NB4 (cell line): ENCODE results near the gene PARP12.
A peak's percentile ranks its signal among the peaks of the same experiment; 100 is the strongest.

Experiments
- DNase-seq: peaks from one replicate; pipeline ENCODE4 v3.0.0; 2010; ENCODE audit warnings: low read depth
- H3K4me3 ChIP-seq: one replicate; pipeline ENCODE4 v1.5.1; 2011; ENCODE audit warnings: mild to moderate bottlenecking, low read depth, low read length, moderate library complexity
- MYC ChIP-seq: IDR thresholded peaks from 2 replicates; pipeline ENCODE4 v1.6.1; 2011; ENCODE audit warnings: low read depth, low read length
- POLR2A ChIP-seq: IDR thresholded peaks from 2 replicates; pipeline ENCODE4 v1.6.1; 2011; ENCODE audit warnings: mild to moderate bottlenecking; ENCODE audit not compliant: insufficient read length; ENCODE audit errors: extremely low read depth
- TF ChIP-seq, protein P1 (sequence below): IDR thresholded peaks from 2 replicates; pipeline ENCODE4 v1.6.1; 2011; ENCODE audit warnings: low read depth, low read length
- TF ChIP-seq, protein P2 (sequence below): IDR thresholded peaks from one replicate; pipeline ENCODE4 v1.5.1; 2012; ENCODE audit warnings: low read depth, low read length

The PARP12 gene

DNA sequence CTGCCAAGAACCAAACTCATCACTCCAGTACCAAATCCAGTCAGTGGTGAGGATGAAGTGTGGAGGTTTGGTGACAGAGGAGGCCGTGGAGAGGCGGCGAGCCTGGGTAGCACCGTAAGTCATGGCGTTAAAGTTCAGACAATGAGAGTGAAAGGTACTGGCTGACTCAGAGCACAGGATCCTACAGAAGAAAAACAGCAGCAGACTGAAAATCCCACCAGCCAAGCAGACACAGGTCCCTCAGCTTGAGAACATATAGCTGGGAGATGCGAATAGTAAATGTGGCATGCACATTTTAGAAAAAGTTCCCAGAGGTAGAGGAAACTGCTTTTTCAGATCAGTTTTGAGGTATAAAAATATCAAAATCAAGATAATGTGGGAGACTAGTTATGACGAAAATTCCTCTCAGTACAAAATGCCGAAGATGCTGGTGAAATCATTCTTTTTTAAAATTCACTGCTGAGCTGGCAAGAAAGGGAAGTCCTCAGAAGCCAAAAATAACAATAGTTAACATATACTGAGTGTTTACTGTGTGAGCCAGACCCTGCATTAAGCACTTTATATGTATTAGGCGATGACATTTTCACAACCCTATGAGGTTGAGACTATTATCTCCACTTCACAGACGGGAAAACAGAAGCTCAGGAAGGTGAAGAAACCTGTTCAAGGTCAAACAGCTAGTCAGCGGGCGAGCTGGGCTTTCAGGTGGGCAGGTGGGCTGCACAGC, 20.9 kb downstream of the PARP12 start:
- no peak for DNase-seq
- no peak overlapping the region for H3K4me3 ChIP-seq
- TF ChIP-seq POLR2A = no peak

DNA sequence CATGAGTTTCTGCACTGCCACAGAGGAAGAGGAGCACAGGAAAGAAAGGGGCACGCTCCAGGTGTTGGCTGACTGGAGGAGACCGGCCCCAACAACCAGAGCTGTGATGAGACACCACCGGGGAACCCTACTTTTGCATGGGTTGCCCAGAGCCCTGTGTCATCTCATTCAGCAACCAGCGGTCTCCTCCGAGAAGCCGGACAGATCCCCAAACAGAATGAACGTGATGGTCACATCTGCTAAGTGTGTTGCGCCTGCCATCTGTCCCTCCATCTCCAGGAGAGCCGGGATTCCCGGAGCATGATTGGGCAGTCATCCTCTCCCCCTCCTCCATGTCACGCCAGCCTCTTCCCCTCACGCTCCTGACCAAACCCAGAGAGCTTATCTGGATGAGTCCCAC, 22.9 kb downstream of the PARP12 start:
- TF ChIP-seq, protein P1, sequence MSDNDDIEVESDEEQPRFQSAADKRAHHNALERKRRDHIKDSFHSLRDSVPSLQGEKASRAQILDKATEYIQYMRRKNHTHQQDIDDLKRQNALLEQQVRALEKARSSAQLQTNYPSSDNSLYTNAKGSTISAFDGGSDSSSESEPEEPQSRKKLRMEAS = no peak
- no peak for TF ChIP-seq MYC
- TF ChIP-seq, protein P2, sequence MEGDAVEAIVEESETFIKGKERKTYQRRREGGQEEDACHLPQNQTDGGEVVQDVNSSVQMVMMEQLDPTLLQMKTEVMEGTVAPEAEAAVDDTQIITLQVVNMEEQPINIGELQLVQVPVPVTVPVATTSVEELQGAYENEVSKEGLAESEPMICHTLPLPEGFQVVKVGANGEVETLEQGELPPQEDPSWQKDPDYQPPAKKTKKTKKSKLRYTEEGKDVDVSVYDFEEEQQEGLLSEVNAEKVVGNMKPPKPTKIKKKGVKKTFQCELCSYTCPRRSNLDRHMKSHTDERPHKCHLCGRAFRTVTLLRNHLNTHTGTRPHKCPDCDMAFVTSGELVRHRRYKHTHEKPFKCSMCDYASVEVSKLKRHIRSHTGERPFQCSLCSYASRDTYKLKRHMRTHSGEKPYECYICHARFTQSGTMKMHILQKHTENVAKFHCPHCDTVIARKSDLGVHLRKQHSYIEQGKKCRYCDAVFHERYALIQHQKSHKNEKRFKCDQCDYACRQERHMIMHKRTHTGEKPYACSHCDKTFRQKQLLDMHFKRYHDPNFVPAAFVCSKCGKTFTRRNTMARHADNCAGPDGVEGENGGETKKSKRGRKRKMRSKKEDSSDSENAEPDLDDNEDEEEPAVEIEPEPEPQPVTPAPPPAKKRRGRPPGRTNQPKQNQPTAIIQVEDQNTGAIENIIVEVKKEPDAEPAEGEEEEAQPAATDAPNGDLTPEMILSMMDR = no peak
- no peak overlapping the region for H3K4me3 ChIP-seq
- DNase-seq = no peak

DNA sequence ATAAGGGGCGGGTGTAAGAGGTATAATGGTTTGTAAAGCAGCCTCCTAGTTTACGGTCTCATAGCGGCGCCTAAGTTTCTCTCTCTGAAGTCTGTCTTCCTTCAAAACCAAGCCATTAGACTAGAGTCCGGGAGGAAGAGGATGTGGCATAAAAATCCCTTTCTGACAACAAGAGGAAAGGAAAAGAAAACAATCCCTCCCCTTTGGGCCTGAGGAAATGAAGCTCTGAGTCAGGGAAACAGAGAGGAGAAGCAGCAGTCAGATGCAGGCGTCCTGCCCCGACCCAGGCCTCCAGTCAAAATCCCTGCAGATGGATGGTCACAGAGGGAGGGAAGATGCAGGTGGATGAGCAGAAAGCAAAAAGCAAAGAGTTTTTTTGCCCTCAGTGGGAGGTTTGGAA, 23.7 kb downstream of the PARP12 start:
- DNase-seq = no peak
- TF ChIP-seq, protein P1 = no peak
- TF ChIP-seq, protein P2 = no peak
- TF ChIP-seq POLR2A (no peak), MYC (no peak)

DNA sequence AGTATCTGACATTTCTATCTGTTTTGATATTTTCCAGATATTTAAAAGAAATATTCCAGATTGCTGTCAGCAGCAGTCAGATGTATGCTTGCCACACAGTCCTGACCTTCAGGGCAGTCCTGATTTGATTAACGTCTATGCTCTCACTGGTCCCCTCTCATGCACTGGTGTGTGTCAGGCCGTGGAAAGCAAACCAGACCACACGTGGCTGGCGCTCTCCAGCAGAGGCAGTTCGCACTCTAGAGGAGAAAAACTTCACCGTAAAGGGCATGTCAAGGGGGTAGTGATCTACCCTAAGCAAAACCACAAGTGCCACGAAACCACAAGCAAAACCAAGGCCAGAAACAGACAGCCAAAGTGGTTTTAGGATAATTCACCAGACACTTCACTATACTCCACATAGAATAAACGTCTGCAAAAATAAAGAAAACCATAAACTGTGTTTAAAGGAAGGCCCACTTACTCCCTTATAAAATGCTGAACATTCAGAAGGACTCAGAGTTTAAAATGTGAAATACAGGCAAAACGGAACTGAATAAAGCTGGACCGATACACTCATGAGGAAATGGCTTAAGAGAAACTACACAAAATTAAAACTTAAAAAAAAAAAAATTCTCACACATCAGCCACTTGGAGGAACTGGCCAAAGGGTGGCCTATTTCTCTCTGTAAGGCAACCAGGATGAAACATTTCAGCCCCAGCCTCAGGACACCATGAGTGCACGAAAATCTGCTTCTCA, 26.4 kb downstream of the PARP12 start:
- DNase-seq = peak; percentile 85
- TF ChIP-seq POLR2A (no peak), MYC (peak; percentile 60; the same call in 1 of the 2 replicates)
- TF ChIP-seq, protein P1 = peak; percentile 92
- TF ChIP-seq, protein P2 = peak; percentile 11
- H3K4me3 ChIP-seq = no peak overlapping the region

More for the DNA sequence above, 23.7 kb downstream of the PARP12 start:
- H3K4me3 ChIP-seq = no peak overlapping the region

DNA sequence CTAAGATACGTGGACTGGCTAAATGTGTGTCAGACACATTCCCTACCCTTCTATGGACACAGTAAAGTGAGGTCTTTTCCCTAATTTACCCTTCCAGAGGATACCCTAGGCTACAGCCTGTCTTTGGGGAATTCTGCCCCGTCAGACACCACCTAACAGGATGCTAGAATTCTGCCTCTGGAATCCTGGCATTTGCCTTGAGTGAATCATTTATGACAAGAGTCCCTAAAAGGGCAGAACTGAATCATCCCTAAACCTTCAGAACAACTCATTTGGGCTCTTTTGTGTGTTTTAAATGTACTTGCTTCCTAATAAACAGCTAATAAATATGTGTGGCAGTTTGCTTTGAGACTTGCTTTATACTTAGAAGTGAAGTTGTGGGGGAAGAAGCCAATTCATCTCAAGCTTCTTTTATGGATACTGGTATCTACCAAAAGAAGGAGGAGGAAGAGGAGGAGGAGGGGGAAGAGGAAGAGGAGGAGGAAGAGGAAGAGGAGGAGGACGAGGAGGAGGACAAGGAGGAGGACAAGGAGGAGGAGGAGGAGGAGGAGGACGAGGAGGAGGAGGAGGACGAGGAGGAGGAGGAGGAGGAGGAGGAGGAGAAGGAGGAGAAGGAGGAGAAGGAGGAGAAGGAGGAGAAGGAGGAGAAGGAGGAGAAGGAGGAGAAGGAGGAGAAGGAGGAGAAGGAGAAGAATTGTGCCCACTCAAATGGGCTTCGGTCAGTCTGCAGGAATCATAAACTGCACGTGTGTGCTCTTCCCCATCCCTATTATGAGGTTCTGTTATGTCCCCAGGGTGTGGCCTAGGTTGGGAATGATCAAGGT, 27.1 kb downstream of the PARP12 start:
- TF ChIP-seq, protein P2 = no peak
- TF ChIP-seq MYC (no peak), POLR2A (no peak)
- TF ChIP-seq, protein P1 = no peak
- no peak for DNase-seq
- no peak overlapping the region for H3K4me3 ChIP-seq

DNA sequence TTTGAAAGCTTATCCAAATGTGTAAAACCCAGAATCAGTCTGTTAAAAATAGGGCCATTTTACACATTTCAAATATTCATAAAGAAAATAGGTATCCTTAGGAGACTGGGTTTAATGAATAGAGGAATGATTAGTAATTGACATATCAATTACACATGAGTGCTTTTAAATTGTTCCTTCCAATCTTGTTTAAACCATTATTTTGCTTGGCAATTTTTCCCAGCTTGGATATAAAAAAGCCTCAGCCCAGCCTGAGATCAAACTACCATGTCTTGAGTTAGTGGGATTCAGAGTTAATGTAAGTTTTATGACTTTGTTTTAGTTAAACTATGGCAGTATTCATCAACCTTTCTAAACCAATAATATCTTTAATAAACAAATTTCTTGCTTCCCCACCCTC, 28.3 kb downstream of the PARP12 start:
- no peak for DNase-seq
- TF ChIP-seq, protein P1 = no peak
- TF ChIP-seq, protein P2 = no peak
- TF ChIP-seq MYC (no peak), POLR2A (no peak)
- no peak overlapping the region for H3K4me3 ChIP-seq
